Measurements from ENCODE around the gene GRK4. TPM values are rescaled to one million over a fixed set of nuclear protein-coding genes. Genes with fewer than 3 reads are reported as not detected.

The GRK4 gene
- total and polyA plus RNA-seq, 10 of the 15 experiments (the other 5 are each of a cell fraction or from before 2014, with no cell fraction given), result 1.1 to 4.0 (median 2.5) TPM

GRCh38 chr4:2936773-2937145 is 26.6 kb upstream of the GRK4 start (continued):
- TF ChIP-seq E4F1 (IDR thresholded peaks at IDR 0.05; ENCODE audit: borderline replicate concordance, partially characterized antibody) (no peak), NFYA (IDR thresholded peaks at IDR 0.05; ENCODE audit: borderline replicate concordance, low read depth, low read length) (no peak), EED (IDR thresholded peaks at IDR 0.05; ENCODE audit: low read depth) (no peak)

- ATAC-seq (peak; percentile 23), DNase-seq (ENCODE audit: low read depth, low spot score) (peak; percentile 64), FAIRE-seq (no peak)
- whole genome bisulfite sequencing (ENCODE audit: insufficient coverage, insufficient replicate concordance, low lambda C conversion rate, missing lambda C conversion rate), result 7% methylated on average over 23 of the region's 23 CpGs
- ChIA-PET SMC1A (ENCODE audit: uncharacterized antibody, unreplicated experiment) (interaction anchor here (0.7 to 5.4 kb wide), 11 partner anchors 15 to 265 kb away, joined by 3 to 65 read pairs (median 4); partner anchors contain the start of genes GRK4 and NOP14), POLR2A (interaction anchor here (0.5 to 3.3 kb wide), 10 partner anchors 17 to 357 kb away, joined by 3 to 22 read pairs (median 6); partner anchors contain the start of genes GRK4 and NOP14), CTCF (interaction anchor here (0.7 to 5.2 kb wide), 11 partner anchors 10 to 339 kb away, joined by 3 to 62 read pairs (median 6); partner anchors contain the start of genes GRK4 and NOP14), RAD21 (ENCODE audit: unreplicated experiment) (interaction anchor here (1.2 to 3.7 kb wide), 9 partner anchors 17 to 241 kb away, joined by 3 to 52 read pairs (median 7); partner anchors contain the start of genes GRK4 and NOP14)
- Histone ChIP-seq H3K36me3 (ENCODE audit: control insufficient read depth in 2 of 2, insufficient read depth in 2 of 2, low read length in 1 of 2) (peaks cover 29 to 33% of the 10 kb centered on the region in 2 experiments), H3K79me2 (ENCODE audit: control insufficient read depth, insufficient read depth, low read length) (peaks cover 36% of the 10 kb centered on the region), H3K4me3 (peak overlapping the region; percentile 97), H3K4me2 (ENCODE audit: control insufficient read depth, insufficient read depth) (peak overlapping the region; percentile 63), H2AFZ (ENCODE audit: control insufficient read depth, low read depth, low read length) (no peak overlapping the region), H3K4me1 (ENCODE audit: control insufficient read depth, insufficient read depth, low read length) (peaks cover 31% of the 10 kb centered on the region), H3K27me3 (replicated peaks in 1 of 2; ENCODE audit: control insufficient read depth in 2 of 2, insufficient read depth in 2 of 2, low read length in 1 of 2) (no peaks in the 10 kb centered on the region), H3K9ac (ENCODE audit: control insufficient read depth, insufficient read depth, low read length) (peak overlapping the region; percentile 89), H3K9me3 (replicated peaks; ENCODE audit: control insufficient read depth, insufficient read depth, low read length) (no peaks in the 10 kb centered on the region; the same call in 2 of the 3 replicates), H4K20me1 (ENCODE audit: control insufficient read depth, insufficient read depth) (no peaks in the 10 kb centered on the region), H3K27ac (ENCODE audit: control insufficient read depth, insufficient read depth) (peak overlapping the region; percentile 74)
- intact Hi-C loops (cut with micrococcal nuclease; ENCODE audit: unreplicated experiment), result loop anchor here (2.0 kb wide), 1 partner anchor 191 kb away; no protein-coding TSS in a partner anchor
- in situ Hi-C loops (cut with MboI), result loop anchor here (25.0 kb wide), 1 partner anchor 175 kb away; the partner anchor contains the start of gene TNIP2
- BruUV-seq (replicated peaks), result no TSS peak
- TF ChIP-seq RFX5 (IDR thresholded peaks at IDR 0.05; ENCODE audit: low read depth, low read length) (0 out of 2 replicates have a peak, but pooled peaks have one; percentile 33), NR2F1 (conservative IDR thresholded peaks at IDR 0.05) (peak; percentile 88), RAD51 (IDR thresholded peaks at IDR 0.05) (no peak), MLLT1 (IDR thresholded peaks at IDR 0.05) (peak; percentile 83), IKZF1 (conservative IDR thresholded peaks at IDR 0.05) (peak; percentile 95), TCF7 (IDR thresholded peaks at IDR 0.05; ENCODE audit: borderline replicate concordance) (no peak), CEBPZ (IDR thresholded peaks at IDR 0.05; ENCODE audit: low read depth, low read length) (no peak), BMI1 (IDR thresholded peaks at IDR 0.05; ENCODE audit: borderline replicate concordance) (0 out of 2 replicates have a peak, but pooled peaks have one; percentile 35), HCFC1 (IDR thresholded peaks at IDR 0.05; ENCODE audit: low read length) (no peak), ZNF622 (IDR thresholded peaks at IDR 0.05) (no peak), EED (IDR thresholded peaks at IDR 0.05; ENCODE audit: low read depth) (peak; percentile 87)
Observed at GRCh38 chr4:2937146-2937857, 26.1 kb upstream of the GRK4 start.
